ENCODE results near the gene NR4A3.

Gene NR4A3

GRCh38 chr9:99845063-99845462 lies 23.4 kb downstream of the NR4A3 start:
- no peak for ATAC-seq
- TF ChIP-seq GLIS3 (CRISPR knock-in tag; IDR thresholded peaks at IDR 0.05) (no peak), TOX (CRISPR knock-in tag; IDR thresholded peaks at IDR 0.05; ENCODE audit: borderline replicate concordance) (no peak), TCF4 (CRISPR knock-in tag; IDR thresholded peaks at IDR 0.05; ENCODE audit: borderline replicate concordance) (no peak), PATZ1 (CRISPR knock-in tag; IDR thresholded peaks at IDR 0.05; ENCODE audit: borderline replicate concordance) (no peak), POU6F1 (CRISPR knock-in tag; IDR thresholded peaks at IDR 0.05; ENCODE audit: borderline replicate concordance, low read depth) (no peak), ZNF70 (CRISPR knock-in tag; IDR thresholded peaks at IDR 0.05) (no peak), TSHZ2 (CRISPR knock-in tag; IDR thresholded peaks at IDR 0.05) (no peak), CSRNP3 (CRISPR knock-in tag; IDR thresholded peaks at IDR 0.05) (no peak), ZFP30 (CRISPR knock-in tag; IDR thresholded peaks at IDR 0.05) (no peak), PPARA (CRISPR knock-in tag; IDR thresholded peaks at IDR 0.05; ENCODE audit: borderline replicate concordance) (no peak), SNAI2 (CRISPR knock-in tag; IDR thresholded peaks at IDR 0.05) (no peak), ARNTL (CRISPR knock-in tag; IDR thresholded peaks at IDR 0.05; ENCODE audit: borderline replicate concordance, low read depth) (no peak), ESRRG (CRISPR knock-in tag; IDR thresholded peaks at IDR 0.05) (no peak), BACH2 (CRISPR knock-in tag; IDR thresholded peaks at IDR 0.05; ENCODE audit: borderline replicate concordance) (no peak), ISL1 (CRISPR knock-in tag; IDR thresholded peaks at IDR 0.05) (no peak), ZNF8 (CRISPR knock-in tag; IDR thresholded peaks at IDR 0.05) (no peak), CSDC2 (CRISPR knock-in tag; IDR thresholded peaks at IDR 0.05) (no peak), RARB (CRISPR knock-in tag; IDR thresholded peaks at IDR 0.05) (no peak), OSR1 (CRISPR knock-in tag; IDR thresholded peaks at IDR 0.05) (no peak)

- no peak for ATAC-seq
- TF ChIP-seq POU6F1 (CRISPR knock-in tag; IDR thresholded peaks at IDR 0.05; ENCODE audit: borderline replicate concordance, low read depth), result no peak
- TF ChIP-seq ZC3H10 (CRISPR knock-in tag; IDR thresholded peaks at IDR 0.05), result no peak
- no peak for TF ChIP-seq TSHZ2 (CRISPR knock-in tag; IDR thresholded peaks at IDR 0.05)
- no peak for TF ChIP-seq PATZ1 (CRISPR knock-in tag; IDR thresholded peaks at IDR 0.05; ENCODE audit: borderline replicate concordance)
- TF ChIP-seq GLIS3 (CRISPR knock-in tag; IDR thresholded peaks at IDR 0.05), result no peak
- TF ChIP-seq OSR1 (CRISPR knock-in tag; IDR thresholded peaks at IDR 0.05), result no peak
- no peak for TF ChIP-seq CREB5 (CRISPR knock-in tag; IDR thresholded peaks at IDR 0.05; ENCODE audit: low read depth)
- TF ChIP-seq ISL1 (CRISPR knock-in tag; IDR thresholded peaks at IDR 0.05), result no peak
- no peak for TF ChIP-seq ZNF70 (CRISPR knock-in tag; IDR thresholded peaks at IDR 0.05)
- no peak for TF ChIP-seq TCF4 (CRISPR knock-in tag; IDR thresholded peaks at IDR 0.05; ENCODE audit: borderline replicate concordance)
- no peak for TF ChIP-seq ZNF8 (CRISPR knock-in tag; IDR thresholded peaks at IDR 0.05)
- TF ChIP-seq SNAI2 (CRISPR knock-in tag; IDR thresholded peaks at IDR 0.05), result no peak
- no peak for TF ChIP-seq PPARA (CRISPR knock-in tag; IDR thresholded peaks at IDR 0.05; ENCODE audit: borderline replicate concordance)
- no peak for TF ChIP-seq ZFP3 (CRISPR knock-in tag; IDR thresholded peaks at IDR 0.05)
- no peak for TF ChIP-seq ZFP30 (CRISPR knock-in tag; IDR thresholded peaks at IDR 0.05)
These were observed 26.8 kb downstream of the NR4A3 start for GRCh38 chr9:99848447-99848846.

All from SK-N-SH treated with all-trans-retinoic acid at 6 μM for 48 hours (cell line).